SK-N-SH (cell line): ENCODE measurements around the gene MGAT5.

ENCODE experiments used
- CHD2 ChIP-seq: fragments of 150-350 bp; IDR thresholded peaks from 2 replicates; pipeline ENCODE4 v1.6.1; 2018; ENCODE audit warnings: low read length; ENCODE audit not compliant: partially characterized antibody
- CTCF ChIP-seq: fragments of 200-600 bp; sonication (generic); IDR thresholded peaks from 2 replicates; pipeline ENCODE4 v1.6.1; 2017; ENCODE audit warnings: antibody characterized with exemption, mild to moderate bottlenecking, moderate library complexity
- POLR2AphosphoS5 ChIP-seq: IDR thresholded peaks from 2 replicates; pipeline ENCODE4 v1.6.1; 2012; ENCODE audit warnings: low read depth, low read length

GRCh38 chr2:134325696-134326095 lies 71.8 kb downstream of the MGAT5 start:
- TF ChIP-seq CTCF (no peak), POLR2AphosphoS5 (no peak), CHD2 (no peak)
